GM19099 (cell line): ENCODE data around the gene FBXL17.

ENCODE experiments used
- POLR2A ChIP-seq: IDR thresholded peaks from 3 replicates; pipeline ENCODE4 v1.6.1; 2011; ENCODE audit warnings: low read depth; ENCODE audit not compliant: insufficient read length; ENCODE audit errors: extremely low read depth

The FBXL17 gene

DNA sequence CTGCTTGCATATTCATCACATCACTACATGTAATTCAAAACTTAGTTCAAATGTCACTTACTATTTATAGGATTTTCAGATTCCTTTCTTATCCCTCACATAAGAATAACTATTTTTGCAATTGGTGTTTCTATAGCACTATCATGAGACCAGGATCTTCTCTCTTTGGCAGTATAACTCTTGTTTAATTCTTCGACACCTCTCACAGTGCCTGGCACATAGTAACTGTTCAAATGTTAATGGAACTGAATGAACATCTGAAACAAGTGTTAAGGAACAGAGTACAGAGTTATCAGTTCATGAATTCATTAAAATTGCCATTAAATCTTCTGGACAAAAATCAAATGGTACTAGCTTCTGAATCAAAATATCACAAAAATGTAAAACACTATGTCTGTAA lies 40.0 kb downstream of the FBXL17 start:
- no peak for TF ChIP-seq POLR2A

- TF ChIP-seq POLR2A: no peak
Observed at GRCh38 chr5:108340131-108340530, 41.8 kb downstream of the FBXL17 start.

- no peak for TF ChIP-seq POLR2A
Observed at GRCh38 chr5:108339220-108339619, 42.7 kb downstream of the FBXL17 start.

DNA sequence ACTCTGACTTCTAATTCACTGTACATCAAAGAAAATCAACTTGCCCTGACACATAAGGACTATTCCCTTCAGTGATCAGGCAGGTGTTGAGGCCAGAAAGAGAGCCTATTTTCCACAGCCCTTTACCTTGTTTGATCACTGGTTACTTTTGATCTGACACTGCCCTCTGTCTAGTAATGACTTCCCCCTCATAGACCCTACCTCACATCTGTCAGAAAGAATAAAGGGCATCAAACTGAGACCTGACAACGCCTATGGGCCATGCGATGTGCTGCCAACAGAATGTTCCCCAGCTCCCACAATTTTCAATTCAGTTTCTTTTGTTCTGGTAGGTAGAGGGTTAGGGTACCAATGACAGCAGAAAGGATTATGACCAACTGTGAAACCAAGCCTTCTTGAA lies 47.7 kb downstream of the FBXL17 start:
- TF ChIP-seq POLR2A: no peak

GRCh38 chr5:108326982-108327381 lies 54.9 kb downstream of the FBXL17 start:
- no peak for TF ChIP-seq POLR2A

GRCh38 chr5:108324886-108325285 lies 57.0 kb downstream of the FBXL17 start:
- TF ChIP-seq POLR2A: no peak

DNA sequence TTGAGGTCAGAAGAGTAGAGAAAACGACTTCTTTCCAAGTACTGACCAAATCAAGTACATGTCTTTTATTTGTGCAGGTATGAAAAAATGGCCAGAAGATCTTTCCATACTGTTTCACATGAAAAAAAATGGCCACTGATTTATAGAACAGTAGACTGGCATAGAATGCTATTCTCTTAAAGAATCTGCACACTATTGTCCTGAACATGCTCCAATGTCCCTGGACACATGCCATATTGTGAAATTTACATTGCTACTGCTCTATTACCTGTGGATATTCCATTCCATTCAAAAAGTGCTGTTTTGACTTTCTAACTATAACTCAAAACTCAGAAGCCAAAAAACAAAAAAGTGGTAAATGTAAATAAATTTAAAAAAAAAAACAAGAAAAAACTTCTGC lies 60.6 kb downstream of the FBXL17 start:
- no peak for TF ChIP-seq POLR2A

DNA sequence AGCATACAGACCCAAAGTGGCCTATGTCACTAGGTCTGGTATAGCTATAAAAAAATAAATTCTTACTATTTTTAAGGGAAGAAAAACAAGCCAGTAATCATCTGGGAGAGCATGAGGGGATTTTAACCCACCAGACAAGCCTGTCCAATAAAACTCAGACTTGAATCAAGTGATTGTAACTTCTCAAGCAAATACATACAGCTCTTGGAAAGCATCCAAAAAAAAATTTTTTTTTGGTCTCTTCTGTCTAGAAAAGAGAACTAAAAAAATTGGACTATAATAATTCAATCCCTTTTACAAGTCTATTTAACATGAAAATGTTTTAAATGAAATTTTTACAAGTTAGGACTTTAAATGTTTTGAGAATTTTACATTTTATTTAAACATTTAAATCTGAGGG lies 61.7 kb downstream of the FBXL17 start:
- TF ChIP-seq POLR2A: no peak

DNA sequence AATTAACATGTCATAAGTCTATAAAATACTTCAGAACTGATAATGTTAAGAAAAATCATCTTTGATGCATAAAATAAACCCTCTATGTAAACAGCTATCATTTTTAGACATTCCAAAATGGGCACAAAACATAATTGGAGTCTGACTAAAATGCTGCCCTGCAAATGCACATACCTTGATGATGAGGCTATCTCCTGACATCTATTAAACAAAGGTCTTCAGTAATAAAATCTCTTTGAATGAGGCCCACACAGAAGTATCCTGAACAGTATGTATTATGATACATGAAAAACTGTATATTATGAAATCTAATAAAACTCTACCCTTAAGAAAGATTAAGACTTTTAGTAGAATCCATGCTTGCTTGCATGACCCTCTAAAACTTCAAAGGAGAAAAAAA lies 66.1 kb downstream of the FBXL17 start:
- TF ChIP-seq POLR2A: no peak

DNA sequence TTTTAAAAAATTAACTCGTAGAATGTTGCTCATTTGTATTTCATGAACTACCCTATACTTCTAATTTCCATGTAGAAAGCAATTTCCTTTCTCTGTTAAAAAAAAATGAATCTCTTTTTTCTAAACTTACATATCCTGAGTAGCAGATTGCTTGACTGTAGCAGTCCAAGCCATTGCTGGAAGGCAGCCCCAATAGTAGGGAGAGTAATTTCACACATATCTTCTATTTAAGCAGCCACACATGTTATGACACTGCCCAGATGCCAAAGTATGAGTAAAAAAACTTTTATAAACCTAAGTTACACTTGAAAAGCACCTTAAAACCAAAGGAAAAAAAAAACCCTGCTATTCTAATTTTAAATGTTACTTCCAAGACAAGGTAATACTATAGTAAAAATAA lies 69.6 kb downstream of the FBXL17 start:
- TF ChIP-seq POLR2A: no peak

DNA sequence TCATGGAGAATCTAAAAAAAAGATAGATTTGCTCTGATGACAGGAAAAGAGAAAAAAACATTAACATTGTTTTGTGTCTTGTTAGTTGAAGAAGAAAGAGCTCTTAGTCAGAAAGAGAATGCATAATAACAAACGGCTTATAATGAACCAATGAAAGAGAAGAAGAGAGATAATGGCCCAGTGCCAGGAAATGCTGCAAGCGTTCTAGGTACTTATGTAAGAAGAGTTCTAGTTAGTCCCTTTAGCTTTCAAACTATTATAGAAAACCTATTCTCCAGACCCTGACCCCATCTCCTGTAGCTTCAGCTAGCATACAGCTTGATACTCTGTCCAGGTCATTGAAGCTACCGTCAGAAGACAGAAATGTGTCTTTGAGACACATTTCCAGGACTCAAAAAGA lies 70.2 kb downstream of the FBXL17 start:
- no peak for TF ChIP-seq POLR2A

DNA sequence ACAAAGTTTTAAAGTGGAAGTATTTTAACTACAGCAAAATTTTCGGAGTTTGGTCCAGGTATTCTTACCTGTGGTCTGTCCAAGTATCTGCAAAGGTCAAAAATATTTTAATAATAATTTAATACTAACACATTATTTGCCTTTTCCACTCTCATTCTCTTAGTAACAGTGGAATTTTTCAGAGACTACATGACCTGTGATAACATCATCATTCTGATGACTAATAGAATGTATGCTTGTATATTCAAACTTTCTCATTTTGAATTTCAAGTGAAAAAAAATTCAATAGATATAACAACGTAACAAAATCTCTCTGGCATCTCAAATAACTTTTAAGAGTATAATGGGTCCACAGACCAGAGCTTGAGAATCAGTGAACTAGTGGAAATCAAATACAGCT lies 78.3 kb downstream of the FBXL17 start:
- TF ChIP-seq POLR2A: no peak

DNA sequence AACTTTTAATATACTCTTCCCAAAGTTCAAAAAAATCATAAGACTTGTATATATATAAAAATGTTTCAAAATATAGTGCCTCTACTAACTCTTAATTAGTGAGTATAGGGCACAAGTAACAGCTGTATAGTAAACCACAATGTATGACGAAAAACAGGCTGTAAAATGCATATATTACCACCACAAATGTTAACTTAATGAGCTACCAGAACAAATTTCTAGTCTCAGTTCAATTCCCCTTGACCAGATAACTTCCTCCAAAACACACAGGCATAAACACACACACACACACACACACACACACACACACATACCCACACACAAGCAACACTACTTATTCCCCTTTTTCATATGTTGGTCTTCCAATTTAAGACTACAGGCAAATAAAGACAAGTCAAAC lies 78.8 kb downstream of the FBXL17 start:
- TF ChIP-seq POLR2A: no peak

GRCh38 chr5:108297042-108297601 lies 84.8 kb downstream of the FBXL17 start:
- TF ChIP-seq POLR2A: no peak

GRCh38 chr5:108295578-108296368 lies 86.1 kb downstream of the FBXL17 start:
- no peak for TF ChIP-seq POLR2A

- no peak for TF ChIP-seq POLR2A
Observed at GRCh38 chr5:108280960-108281569, 100.8 kb downstream of the FBXL17 start.
